Fibroblast of lung (primary cell): Measurements from ENCODE around the gene LINC01488. TPM values are rescaled to one million over a fixed set of nuclear protein-coding genes. Genes with fewer than 3 reads are reported as not detected.

Experiments used
- DNase-seq, 2 donors: peaks; one replicate each; pipeline versions ENCODE4 v3.0.0 to v3.0.0-alpha.2; 2010; ENCODE audit warnings: low read depth in 2 of 2
- H2AFZ ChIP-seq: 2 replicates; pipeline ENCODE4 v1.5.1; 2012; ENCODE audit warnings: low read length, control low read depth, inconsistent platforms
- H3K27ac ChIP-seq: 2 replicates; pipeline ENCODE4 v1.5.1; 2011; ENCODE audit warnings: low read length, control low read depth; ENCODE audit not compliant: insufficient read depth
- H3K27me3 ChIP-seq: 2 replicates; pipeline ENCODE4 v1.5.1; 2011; ENCODE audit warnings: mild to moderate bottlenecking, low read length; ENCODE audit not compliant: control insufficient read depth, insufficient read depth
- H3K36me3 ChIP-seq: 2 replicates; pipeline ENCODE4 v1.5.1; 2011; ENCODE audit warnings: low read length; ENCODE audit not compliant: control insufficient read depth, insufficient read depth
- H3K4me1 ChIP-seq: 2 replicates; pipeline ENCODE4 v1.5.1; 2011; ENCODE audit warnings: low read length; ENCODE audit not compliant: control insufficient read depth, insufficient read depth; ENCODE audit errors: extremely low read depth
- H3K4me2 ChIP-seq: 2 replicates; pipeline ENCODE4 v1.5.1; 2011; ENCODE audit warnings: low read length, control low read depth; ENCODE audit not compliant: insufficient read depth; ENCODE audit errors: extremely low read depth
- H3K4me3 ChIP-seq, 4 experiments: fragments of 200-600 bp in 1 of 4; sonication (generic) in 1 of 4; replicated peaks in 1 of 4; 2 replicates each; pipeline ENCODE4 v1.5.1; 2011 to 2016; ENCODE audit warnings: low read length in 4 of 4, low read depth in 3 of 4, mild to moderate bottlenecking in 3 of 4, control low read depth in 2 of 4, inconsistent platforms in 1 of 4, mixed read lengths in 1 of 4; ENCODE audit not compliant: insufficient read depth in 1 of 4; ENCODE audit errors: control extremely low read depth in 1 of 4
- H3K79me2 ChIP-seq: 2 replicates; pipeline ENCODE4 v1.5.1; 2012; ENCODE audit warnings: mild to moderate bottlenecking, low read length, inconsistent platforms; ENCODE audit not compliant: control insufficient read depth, insufficient read depth
- H3K9ac ChIP-seq: 2 replicates; pipeline ENCODE4 v1.5.1; 2011; ENCODE audit warnings: mild to moderate bottlenecking, low read length, control low read depth; ENCODE audit not compliant: insufficient read depth
- H3K9me3 ChIP-seq: 2 replicates; pipeline ENCODE4 v1.5.1; 2012; ENCODE audit warnings: low read depth, low read length; ENCODE audit not compliant: control insufficient read depth, insufficient read depth
- H4K20me1 ChIP-seq: 2 replicates; pipeline ENCODE4 v1.5.1; 2011; ENCODE audit warnings: low read length; ENCODE audit not compliant: control insufficient read depth, insufficient read depth; ENCODE audit errors: extremely low read depth
- CTCF ChIP-seq, 2 donors: IDR thresholded peaks in 1 of 2; conservative IDR thresholded peaks in 1 of 2; 1 replicate in 1 of 2; 2 replicates in 1 of 2; pipeline ENCODE4 v1.5.1; 2011 to 2012; ENCODE audit warnings: low read length in 2 of 2, control low read depth in 1 of 2, inconsistent platforms in 1 of 2, low read depth in 1 of 2, mild to moderate bottlenecking in 1 of 2
- EZH2 ChIP-seq: IDR thresholded peaks from 2 replicates; pipeline ENCODE4 v1.5.1; 2012; ENCODE audit warnings: low read length, control low read depth, mild to moderate bottlenecking; ENCODE audit errors: missing control alignments
- polyA minus RNA-seq: library from RNA; depleted of rRNA, polyadenylated mRNA; stranded (reverse); fragments of >200 nt; gene quantifications from 2 replicates; pipeline ENCODE4 v1.2.3, GENCODE V29; 2011; ENCODE audit warnings: low replicate concordance
- polyA plus RNA-seq, 2 donors: library from polyadenylated mRNA; depleted of rRNA in 1 of 2; stranded (reverse) in 1 of 2; unstranded in 1 of 2; fragments of >200 nt; gene quantifications; 2 replicates each; pipeline ENCODE4 v1.2.1, GENCODE V29; 2011 to 2012; ENCODE audit warnings: missing spikeins in 1 of 2
- total RNA-seq: library from RNA; depleted of rRNA; stranded (reverse); fragments of >200 nt; gene quantifications from 2 replicates; pipeline ENCODE4 v1.2.1, GENCODE V29; 2014

Gene LINC01488
- not detected in 2 replicates for total RNA-seq
- polyA plus RNA-seq, result not detected in 2 replicates
- polyA plus RNA-seq (2012), result 0.03 TPM in 1 of 2 replicates, not detected in the other
- polyA minus RNA-seq, result not detected in 2 replicates

GRCh38 chr11:69481393-69481844 lies at the start of gene LINC01488:
LINC01488 (plus strand) TSS chr11:69481663.
- peaks cover 6% of the 10 kb centered on the region for H3K4me1 ChIP-seq
- H3K4me3 ChIP-seq, result no peak within 1 kb of the TSS
- no peaks in the 10 kb centered on the region for H3K27me3 ChIP-seq
- no peaks in the 10 kb centered on the region for H4K20me1 ChIP-seq
- H3K9me3 ChIP-seq, result no peaks in the 10 kb centered on the region
- H3K9ac ChIP-seq, result no peak within 1 kb of the TSS
- H3K79me2 ChIP-seq, result no peaks in the 10 kb centered on the region
- no peak within 1 kb of the TSS for H3K27ac ChIP-seq
- no peak within 1 kb of the TSS for H3K4me2 ChIP-seq
- TF ChIP-seq CTCF (conservative IDR thresholded peaks at IDR 0.05 in 1 of 2, IDR thresholded peaks at IDR 0.05 in 1 of 2; ENCODE audit: low read depth in 1 of 2, low read length in 2 of 2), result no peak
- TF ChIP-seq EZH2, result no peak
- H3K36me3 ChIP-seq, result no peaks in the 10 kb centered on the region
- H2AFZ ChIP-seq, result no peak within 1 kb of the TSS
- no peak for DNase-seq

GRCh38 chr11:69431893-69432738 lies 49.3 kb upstream of the LINC01488 start:
- Histone ChIP-seq H3K36me3 (no peaks in the 10 kb centered on the region), H3K79me2 (no peaks in the 10 kb centered on the region), H3K4me2 (no peak overlapping the region), H3K27ac (no peak overlapping the region), H3K4me1 (no peaks in the 10 kb centered on the region), H3K9ac (no peak overlapping the region), H4K20me1 (no peaks in the 10 kb centered on the region), H3K27me3 (no peaks in the 10 kb centered on the region), H3K4me3 (no peak overlapping the region), H3K9me3 (no peaks in the 10 kb centered on the region), H2AFZ (no peak overlapping the region)
- TF ChIP-seq EZH2 (no peak), CTCF (conservative IDR thresholded peaks at IDR 0.05 in 1 of 2, IDR thresholded peaks at IDR 0.05 in 1 of 2; ENCODE audit: low read depth in 1 of 2, low read length in 2 of 2) (no peak)
- no peak for DNase-seq

DNA sequence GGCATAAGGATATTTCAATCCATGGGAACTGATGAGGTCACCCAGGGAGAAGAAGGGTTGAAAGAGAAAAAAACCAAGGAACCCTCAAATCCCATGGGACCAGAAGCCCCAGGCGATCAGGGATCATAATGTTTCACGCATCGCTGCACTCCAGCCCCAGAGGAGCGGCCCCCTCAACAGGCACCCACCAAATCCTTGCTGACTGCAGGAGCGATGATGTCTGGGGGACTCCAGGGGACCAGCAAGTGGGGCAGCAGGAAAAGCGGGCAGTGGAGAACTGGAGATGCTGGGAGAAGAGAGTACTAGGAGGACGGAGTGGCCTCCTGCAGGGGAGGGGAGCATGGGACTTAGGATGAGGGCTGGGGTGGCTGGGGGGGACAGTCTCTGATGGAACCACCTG lies 47.7 kb upstream of the LINC01488 start:
- no peaks in the 10 kb centered on the region for H3K9me3 ChIP-seq

More for the DNA sequence above, 47.7 kb upstream of the LINC01488 start:
- Histone ChIP-seq H3K79me2 (no peaks in the 10 kb centered on the region), H2AFZ (no peak overlapping the region), H3K27me3 (no peaks in the 10 kb centered on the region), H3K36me3 (no peaks in the 10 kb centered on the region), H3K4me1 (no peaks in the 10 kb centered on the region), H4K20me1 (no peaks in the 10 kb centered on the region), H3K9ac (no peak overlapping the region), H3K4me3 (no peak overlapping the region), H3K4me2 (no peak overlapping the region), H3K27ac (no peak overlapping the region)
- no peak for TF ChIP-seq EZH2
- TF ChIP-seq CTCF (conservative IDR thresholded peaks at IDR 0.05 in 1 of 2, IDR thresholded peaks at IDR 0.05 in 1 of 2; ENCODE audit: low read depth in 1 of 2, low read length in 2 of 2), result no peak
- DNase-seq, result no peak
